Stimulated activated CD4-positive, alpha-beta T cell treated with anti-CD3 and anti-CD28 coated beads, Interleukin-12 subunit alpha, Interleukin-12 subunit beta, amount 100 ng/mL, for 4 hours (primary cell): ENCODE results near the gene GRK2.
A peak's percentile ranks its signal among the peaks of the same experiment; 100 is the strongest.

Experiments
- DNase-seq: peaks from one replicate; pipeline ENCODE4 v3.0.0-alpha.2; 2020

Gene GRK2

GRCh38 chr11:67301951-67302516 is 35.8 kb downstream of the GRK2 start:
- DNase-seq = no peak

- no peak for DNase-seq
Measured at GRCh38 chr11:67302571-67303131, 36.4 kb downstream of the GRK2 start.

GRCh38 chr11:67303132-67303834 is 37.0 kb downstream of the GRK2 start, which contains the start of gene SSH3:
Gene SSH3, plus strand, starts transcription at chr11:67303530. Its CDS starts 96 bp downstream, at chr11:67303626.
- DNase-seq = peak; percentile 37

- no peak for DNase-seq
Measured at GRCh38 chr11:67303835-67304411, 37.6 kb downstream of the GRK2 start.

GRCh38 chr11:67304511-67305113 is 38.3 kb downstream of the GRK2 start:
- DNase-seq = no peak

- no peak for DNase-seq
Measured at GRCh38 chr11:67306769-67307544, 40.7 kb downstream of the GRK2 start.

- DNase-seq = no peak
Measured at GRCh38 chr11:67307545-67308001, 41.3 kb downstream of the GRK2 start.

- no peak for DNase-seq
Measured at GRCh38 chr11:67308031-67308866, 42.0 kb downstream of the GRK2 start.

- no peak for DNase-seq
Measured at GRCh38 chr11:67309166-67309565, 42.9 kb downstream of the GRK2 start.

- no peak for DNase-seq
Measured at GRCh38 chr11:67309661-67310061, 43.4 kb downstream of the GRK2 start.

- DNase-seq = no peak
Measured at GRCh38 chr11:67310246-67311050, 44.2 kb downstream of the GRK2 start.

- DNase-seq = no peak
Measured at GRCh38 chr11:67311051-67311555, 44.8 kb downstream of the GRK2 start.

GRCh38 chr11:67311556-67312082 is 45.3 kb downstream of the GRK2 start:
- no peak for DNase-seq

- DNase-seq = no peak
Measured at GRCh38 chr11:67312187-67313021, 46.1 kb downstream of the GRK2 start.

- DNase-seq = no peak
Measured at GRCh38 chr11:67313125-67313890, 47.0 kb downstream of the GRK2 start.

GRCh38 chr11:67314218-67314617 is 47.9 kb downstream of the GRK2 start:
- DNase-seq = no peak

- DNase-seq = no peak
Measured at GRCh38 chr11:67315325-67315909, 49.1 kb downstream of the GRK2 start.

- DNase-seq = no peak
Measured at GRCh38 chr11:67316882-67317204, 50.6 kb downstream of the GRK2 start.
